ENCODE results near the gene IQGAP3.

The IQGAP3 gene

DNA sequence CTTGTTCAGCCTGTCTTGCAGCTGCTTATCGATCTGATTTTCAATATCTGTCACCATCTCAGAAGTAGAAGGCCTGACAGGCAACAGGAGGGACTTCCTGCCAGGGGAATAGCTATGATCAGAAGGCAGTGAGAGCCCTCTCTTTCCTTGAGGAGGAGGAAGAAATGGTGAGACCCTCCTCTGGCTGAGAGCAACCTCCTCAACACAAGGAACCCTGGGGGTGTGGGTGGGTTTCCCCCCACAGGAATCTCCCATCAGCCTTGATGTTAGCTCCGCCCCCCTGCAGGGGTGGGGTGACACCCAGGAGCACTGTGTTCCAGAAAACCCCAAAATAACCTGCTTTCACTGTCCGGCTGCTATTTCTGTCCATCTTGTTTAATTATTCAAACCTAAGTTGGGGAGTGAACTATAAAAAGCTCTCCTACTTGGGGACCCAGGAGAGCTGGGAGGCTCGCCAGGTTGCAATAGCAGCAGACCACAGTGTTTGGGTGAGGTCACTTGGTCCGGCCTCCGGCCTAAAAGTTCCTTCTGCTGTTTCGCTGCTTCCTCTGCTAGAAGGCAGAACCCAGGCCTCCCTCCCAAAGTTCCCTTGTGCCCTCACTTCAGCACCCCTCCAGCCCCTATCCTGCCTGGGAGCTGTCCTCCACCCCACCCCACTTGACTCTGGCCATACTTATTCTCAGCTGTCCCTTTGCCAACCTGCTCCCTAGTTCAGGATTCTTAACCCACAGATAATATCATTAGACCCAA is 64.0 kb downstream of the IQGAP3 start:
- DNase-seq, result no peak

DNA sequence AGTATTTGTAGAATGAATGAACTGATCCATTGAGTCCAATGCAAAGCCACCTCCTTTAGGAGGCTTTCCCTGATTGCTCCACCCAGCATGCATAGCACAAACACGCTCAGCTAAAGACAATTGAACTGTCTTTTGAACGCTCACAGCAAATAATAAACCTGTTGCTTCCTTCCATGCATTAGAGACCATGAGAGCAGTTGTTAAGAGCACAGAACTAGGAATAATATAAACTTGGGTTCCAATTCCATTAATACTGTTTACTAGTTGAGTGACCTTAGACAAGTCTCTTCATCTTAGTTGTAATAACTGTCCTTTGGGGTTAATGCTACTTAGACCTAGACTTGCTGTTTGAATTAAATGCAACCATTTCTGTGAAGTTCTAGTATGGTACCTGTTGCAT is 65.9 kb downstream of the IQGAP3 start:
- no peak for DNase-seq

DNA sequence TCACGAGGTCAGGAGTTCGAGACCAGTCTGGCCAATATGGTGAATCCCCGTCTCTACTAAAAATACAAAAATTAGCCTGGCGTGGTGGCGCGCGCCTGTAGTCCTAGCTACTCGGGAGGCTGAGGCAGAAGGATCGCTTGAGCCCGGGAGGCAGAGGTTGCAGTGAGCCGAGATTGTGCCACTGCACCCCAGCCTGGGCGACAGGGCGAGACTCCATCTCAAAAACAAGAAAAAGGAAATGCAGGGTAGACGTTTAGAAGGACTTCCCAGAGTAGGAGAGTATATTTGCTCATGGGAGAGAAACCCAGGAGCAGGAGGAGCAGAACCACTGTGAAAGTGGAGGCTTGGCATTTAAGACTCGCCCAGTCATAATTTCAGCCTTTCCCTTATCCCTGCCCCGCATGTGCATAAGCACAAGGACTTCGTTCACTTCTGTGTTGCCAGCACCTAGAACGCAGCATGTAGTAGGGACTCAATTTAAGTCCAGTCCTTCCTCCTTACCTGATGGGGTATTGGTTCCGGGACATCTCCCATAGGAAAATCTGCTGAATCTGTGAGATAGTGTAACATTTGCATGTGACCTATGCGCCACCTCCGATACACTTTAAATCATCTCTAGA is 66.6 kb downstream of the IQGAP3 start:
- no peak for DNase-seq

DNA sequence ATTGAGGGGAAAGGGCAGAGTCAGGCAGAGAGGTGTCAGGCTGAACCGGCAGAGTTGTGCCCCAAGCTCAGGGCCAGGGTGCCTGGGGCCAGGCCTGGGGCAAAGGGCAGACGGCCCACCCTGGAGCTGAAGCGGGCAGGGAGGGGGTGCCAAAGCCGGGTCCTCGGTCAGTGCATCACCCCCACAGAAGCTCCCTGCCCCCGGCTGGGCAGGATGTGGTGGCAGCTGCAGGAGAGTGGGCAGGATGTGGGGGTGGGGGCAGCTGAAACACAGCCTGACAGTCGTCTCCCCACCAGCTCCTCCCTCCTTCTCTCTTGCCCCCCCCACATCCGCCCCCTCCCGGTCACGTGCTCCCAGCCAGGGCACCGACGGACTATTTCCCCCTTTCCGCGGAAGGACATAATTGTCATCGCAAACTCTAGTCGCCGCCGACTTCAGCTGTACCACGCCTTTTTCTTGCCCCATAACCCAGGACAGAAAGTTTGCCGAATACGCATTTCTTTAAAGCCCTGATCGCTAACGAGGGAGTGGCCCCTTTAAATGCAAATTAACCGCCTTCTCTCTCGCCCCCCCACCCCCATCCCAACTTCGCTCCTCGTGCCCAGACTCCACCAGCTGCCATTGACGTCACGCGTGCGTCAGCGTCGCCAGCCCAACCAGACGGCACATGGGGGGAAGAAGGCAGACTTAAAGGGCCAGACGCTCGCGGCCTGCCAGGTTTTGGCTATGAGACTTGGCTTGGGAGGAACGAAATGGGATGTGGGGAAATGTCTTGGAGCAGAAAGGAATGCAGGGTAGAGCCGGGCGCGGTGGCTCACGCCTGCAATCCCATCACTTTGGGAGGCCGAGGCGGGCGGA is 67.3 kb downstream of the IQGAP3 start:
- DNase-seq, result peak; percentile 83

DNA sequence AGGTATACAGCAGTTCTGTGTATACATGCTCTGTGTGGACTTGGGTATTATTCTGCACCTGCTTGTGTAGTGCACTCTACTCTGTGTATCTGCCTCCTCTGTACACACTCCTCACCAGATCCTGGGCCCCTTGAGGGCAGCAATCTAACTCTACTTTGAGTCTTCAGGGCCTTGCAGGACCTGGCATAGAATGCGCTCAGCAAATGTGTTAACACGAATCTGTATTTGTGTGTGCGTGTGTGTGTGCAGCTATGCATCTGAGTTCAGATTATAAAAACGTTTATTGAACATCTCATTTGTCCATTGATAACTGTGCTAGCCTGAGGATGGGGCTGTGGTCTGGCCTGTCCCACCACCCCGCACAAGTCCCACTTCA is 67.9 kb downstream of the IQGAP3 start:
- DNase-seq, result peak; percentile 89

DNA sequence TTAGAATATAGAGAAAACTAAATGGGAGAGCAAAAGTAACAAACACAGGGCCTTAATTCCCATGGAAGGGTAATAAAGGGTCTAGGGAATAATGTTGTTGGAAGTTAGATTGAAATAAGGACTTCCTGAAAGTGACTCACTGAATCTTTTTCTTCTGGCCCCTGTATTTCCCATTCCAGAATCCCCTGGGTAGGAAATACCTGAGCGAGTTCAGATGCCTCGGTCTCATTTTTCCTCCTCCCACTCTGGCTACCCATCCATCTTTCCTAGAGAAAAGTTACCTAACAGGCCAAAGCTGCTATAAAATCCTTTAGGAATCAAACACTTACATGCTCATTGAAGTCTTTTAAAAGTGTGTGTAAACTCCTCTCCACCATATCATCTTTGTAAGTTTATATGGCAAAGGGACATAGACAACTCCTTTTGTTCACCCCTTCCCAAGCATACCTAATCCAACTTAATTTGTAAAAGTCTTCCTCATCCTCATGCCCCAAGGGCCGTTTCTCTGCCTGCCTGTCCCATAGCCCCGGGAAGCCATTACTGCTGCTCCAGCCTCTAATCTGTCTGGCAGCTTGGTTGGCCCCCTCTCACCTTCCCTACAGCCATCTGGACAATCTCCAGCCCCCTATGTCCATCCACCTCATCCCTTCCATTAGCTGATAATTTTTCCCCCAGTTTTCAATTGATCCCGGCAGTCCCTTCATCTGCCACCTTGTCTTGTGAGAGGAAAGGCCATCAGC is 68.5 kb downstream of the IQGAP3 start:
- DNase-seq, result no peak

DNA sequence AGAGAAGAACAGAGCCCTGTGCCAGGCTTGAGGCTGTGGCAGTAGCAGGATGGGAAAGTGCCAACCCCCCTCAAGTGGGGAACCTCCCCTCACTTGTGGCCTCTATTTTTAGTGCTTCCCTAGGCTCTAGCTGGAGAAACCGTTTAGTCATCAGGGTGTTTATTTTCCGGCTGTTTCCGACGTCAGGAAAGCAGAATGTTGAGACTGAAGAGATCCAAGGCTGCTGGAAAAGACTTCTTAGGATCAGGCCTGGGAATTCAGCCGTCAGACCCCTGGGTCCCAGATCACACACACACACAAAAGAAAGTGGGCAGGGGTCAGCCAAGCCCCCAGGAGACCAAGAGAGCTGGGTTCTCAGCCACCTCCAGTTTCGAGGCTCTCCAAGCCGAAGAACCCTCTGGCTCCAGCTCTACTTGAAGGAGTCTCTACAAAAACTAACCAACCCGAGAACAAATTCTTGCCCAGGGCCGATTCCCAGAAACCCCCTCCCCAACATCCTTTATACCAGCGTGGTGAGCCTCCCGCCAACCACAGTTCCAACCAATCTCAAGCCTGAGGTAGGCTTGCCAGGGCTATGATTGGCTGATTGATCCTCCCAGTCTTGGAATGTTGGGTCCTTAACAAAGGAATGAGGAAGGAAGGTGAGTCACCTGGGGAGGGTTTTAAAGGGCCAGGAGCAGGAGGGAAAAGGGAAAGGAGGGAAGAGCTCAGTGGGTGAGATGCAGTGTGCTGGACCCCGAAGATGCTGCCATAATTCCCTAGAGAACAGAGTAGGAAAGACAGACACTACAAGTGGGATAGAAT is 69.3 kb downstream of the IQGAP3 start:
- no peak for DNase-seq

DNA sequence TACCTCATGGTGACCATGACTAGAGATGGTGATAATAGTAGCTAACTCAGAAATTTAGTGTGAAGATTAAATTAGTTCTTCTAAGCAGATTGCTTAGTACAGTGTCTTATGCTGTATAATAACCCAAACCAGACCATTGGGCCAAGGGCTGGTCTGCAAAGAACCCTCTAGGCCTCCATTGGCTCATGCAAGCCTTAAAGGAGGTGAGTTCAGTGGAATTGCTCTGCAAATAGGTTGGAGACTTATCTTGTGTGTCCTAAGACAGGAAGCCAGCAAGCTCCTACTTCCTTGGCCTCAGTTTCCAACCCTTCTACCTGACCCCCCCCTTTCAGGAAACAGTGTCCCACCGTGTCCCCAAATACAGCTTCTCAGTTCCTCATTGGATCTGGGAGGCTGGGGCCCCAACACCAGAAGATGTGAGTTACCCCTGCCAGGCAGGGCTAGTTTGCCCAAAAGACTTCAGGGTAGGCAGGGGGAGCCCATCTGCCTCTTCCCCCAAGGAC is 69.9 kb downstream of the IQGAP3 start:
- DNase-seq, result no peak

DNA sequence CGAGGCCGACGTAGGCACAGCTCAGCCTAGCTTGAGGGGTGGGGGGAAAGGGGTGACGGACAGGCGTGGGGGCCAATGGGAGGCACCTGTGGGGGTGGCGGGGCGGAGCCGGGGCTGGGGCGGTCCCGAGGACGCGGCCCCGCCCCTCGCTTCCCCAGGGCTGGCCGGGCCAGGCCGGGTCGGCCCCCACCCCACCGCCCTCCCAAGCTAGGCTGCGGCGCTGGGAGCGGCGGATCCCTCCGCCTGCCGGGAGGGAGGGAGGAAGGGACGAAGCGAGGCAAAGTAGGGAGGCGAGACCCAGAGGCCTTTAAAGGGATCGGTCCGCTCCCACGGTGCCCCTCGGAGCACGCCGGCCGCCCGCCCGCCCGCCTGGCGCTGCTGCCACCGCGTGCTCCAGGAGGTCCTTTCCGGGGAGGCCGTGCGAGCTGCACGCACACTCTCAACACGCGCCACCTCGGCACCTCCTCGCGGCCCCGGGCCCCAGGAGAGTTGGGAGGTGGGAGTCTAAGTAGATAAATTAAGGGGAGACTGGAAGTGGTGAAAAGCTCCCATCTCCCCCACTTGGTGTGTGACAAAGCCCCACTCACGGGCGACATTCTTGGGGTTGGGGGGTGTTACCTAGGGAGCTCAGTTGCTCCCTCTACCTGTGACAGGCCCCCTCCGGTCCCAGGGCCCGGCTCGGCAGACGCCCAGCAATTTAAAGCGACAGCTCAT is 71.4 kb downstream of the IQGAP3 start:
- peak; percentile 59 for DNase-seq

DNA sequence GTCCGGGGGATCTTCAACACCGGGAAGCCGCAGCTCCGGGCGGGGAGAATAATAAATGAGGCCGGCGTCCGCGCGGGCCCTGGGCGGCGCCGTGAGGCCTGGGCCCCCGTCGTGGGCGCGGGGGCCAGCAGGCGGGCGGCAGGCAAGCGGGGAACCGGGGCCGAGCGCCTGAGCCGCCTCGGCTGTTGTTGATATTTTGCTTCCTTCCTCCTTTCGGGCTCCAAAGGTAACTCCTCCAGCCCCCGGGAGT is 71.9 kb downstream of the IQGAP3 start, which contains the start of gene MEF2D:
TSS of gene MEF2D (minus strand) at position 233 of the 250 bp plus-strand sequence. CDS start 17,483 bp downstream, outside the sequence.
- no peak for DNase-seq

DNA sequence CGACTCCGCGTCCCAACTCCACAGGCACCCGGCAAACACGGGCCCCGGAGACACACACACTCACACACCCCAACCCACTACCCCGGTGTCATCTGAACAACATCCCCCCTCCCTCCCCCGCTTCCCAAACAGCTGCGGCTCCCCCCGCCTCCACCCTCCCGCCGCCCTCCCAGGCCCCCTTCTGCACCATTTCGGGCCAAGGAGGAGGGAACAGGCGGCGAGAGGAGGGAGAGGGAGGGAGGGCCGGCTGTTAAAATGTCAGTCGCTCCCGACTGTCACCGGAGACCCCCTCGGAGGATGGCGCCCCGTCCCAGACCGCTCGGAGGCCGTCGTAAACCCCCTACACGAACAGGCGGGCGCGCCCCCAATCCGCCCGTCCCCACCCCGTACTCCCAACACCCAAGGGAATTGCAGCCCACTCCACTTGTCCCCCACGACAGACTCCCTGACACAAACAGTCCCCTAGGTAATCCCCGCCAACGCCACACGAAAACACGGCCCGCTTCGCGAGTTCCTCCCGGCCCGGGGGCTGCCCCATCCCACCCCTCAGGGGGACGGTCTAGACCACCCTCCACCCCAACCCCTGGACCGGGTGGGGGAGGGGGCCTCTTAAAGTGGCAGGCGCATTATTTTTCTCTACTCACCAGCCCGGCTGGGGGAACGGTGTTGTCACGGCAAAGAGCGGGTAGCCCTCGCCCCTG is 72.4 kb downstream of the IQGAP3 start:
- no peak for DNase-seq

DNA sequence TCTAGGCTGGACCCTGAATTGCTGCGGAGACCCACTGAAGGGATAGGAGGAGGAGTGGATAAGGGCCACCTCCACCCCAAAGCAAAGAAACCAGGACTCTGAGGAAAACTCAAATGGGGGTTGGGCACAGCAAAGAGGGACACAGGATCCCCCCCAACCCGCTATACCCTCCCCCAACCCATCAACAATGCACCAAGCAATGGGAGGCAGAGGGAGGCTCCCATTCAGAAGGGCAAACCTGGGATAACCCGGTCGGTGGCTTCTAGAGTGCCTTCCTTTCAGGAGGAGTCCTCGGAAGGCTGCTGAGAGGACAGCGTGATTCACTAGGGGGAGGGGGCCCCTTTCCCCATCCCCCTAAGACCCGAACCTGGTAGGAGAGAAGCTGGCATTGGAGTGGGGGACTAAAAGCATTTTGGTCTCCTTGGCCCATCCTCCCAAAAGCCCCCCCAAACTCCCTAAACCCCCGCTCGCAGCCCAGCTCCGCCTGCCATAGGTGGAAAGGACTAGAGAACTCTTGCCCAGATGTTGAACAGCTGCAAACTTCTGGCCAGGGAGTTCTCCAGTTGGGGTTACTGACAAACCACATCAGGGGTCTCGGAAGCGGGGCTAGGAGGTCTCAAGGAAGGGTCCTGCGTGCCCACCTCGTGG is 73.0 kb downstream of the IQGAP3 start:
- DNase-seq, result no peak

DNA sequence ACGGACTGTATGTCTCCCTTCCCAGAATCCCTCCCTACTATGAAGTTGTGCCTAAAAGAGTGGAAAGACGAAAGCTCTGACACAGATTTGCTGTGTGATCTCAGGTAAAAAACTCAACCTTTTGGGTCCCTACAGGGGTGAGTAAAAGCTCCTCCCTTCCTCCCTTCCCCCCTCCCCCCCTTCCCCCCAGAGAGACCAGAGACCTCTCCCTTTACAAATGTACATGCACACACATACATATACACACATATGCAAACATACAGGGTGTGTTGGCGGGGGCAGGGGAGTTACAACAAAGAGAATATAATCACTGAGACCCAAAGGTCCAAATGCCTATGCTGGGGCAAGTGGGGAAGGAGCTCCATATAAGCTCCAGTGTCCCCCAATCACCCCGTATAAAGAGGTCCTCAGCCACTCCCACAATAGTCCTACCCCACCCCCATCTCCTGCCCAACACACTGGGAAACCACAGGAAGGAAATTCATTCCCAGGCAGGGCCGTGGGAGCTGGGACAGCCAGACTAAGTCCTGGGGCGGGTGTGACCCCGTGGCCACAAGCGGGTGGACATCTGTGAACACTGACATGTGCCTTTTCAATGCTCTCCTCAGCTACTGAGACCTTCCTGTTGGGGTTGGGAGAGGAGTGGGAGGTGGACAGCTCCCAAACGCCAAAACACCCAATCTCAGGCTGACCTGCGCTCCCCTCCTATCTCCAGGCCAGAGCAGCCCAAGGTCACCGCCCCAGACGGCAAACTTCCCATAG is 73.8 kb downstream of the IQGAP3 start:
- DNase-seq, result no peak

DNA sequence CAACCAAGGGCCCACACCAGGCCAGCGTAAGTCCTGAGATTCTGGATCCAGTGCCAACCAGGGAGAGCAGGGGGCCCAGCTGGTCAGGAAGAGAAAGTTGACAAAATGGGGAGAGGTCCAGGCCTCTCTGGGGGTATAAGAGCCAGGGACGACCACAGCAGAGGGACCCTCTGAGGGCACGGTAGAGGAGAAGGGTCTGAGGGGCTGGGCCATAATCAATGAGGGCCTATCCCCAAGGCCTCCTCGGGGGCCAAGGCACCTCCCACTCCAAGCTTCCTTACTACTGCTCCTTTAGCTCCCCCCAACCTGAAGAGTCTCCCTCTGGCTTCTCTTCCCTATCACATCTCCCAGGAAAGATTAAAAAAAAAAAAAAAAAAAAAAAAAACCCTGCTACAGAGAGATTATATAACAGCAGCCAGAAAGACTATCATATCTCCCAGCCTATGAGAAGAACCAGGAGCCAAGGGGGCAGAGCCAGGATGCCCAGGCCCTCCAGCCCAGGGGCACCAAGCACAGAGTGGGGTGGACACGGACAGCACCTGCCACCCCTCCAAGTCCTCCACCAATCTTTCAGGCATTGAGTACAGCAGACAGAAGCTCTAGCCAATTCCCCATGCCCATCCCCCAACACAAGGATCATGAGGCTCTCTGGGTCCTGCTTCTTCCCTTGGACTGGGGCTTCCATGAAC is 74.5 kb downstream of the IQGAP3 start:
- no peak for DNase-seq

DNA sequence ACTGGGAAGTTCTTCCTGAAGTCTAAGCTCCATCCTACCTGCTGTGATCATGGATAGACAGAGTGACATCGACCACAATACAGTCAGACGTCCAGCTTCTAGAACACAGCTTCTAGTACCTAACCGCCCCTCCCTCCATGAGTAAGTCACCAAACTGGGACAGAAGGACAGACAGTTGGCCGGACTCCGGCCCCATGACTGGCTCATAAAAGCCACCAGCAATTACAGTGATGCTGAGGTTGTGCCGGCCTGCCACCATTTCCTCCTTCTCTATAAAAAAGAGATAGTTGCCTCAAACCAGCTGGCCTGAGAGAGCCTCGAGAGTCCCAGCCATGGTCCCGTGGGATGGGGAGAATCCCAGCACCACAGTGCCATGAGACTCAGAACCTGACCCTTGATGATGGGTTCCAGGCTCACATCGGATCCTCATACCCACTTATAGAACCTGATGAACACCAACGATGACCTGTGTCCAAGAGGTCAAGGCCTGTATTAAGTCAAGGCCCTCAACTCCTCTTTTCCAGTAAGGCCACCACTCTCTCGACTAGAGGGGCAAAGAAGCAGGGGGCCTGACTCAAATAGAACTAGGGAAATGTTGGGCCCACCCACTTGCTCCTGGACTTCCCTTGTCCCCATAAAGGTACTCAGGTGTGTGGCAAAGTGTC is 75.2 kb downstream of the IQGAP3 start:
- no peak for DNase-seq

DNA sequence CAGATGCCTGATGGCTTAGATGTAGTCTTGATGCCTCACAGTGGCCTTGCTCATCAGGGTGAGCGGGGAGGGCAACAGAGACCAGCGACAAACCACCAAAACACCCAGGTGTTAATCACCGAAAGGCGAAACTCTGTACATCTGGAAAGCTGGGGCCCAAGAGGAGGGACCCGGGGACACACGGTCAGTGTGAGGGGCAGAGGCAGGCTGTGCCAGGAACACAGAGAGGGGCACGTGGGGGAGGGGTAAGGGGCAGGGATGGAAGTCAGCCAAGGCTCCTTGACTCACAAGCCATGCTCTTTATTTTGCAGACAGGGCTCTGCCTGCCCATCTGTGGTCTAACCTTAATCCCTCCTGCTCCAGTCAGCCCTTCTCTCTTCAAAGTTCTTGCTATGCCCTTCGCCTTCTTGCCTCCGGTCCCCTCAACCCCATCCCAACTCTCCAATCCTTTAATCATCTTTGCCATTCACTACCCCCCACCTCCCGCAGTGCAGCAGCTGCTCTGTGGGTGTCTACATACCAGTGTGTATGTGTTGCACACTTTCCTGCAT is 76.1 kb downstream of the IQGAP3 start:
- no peak for DNase-seq

DNA sequence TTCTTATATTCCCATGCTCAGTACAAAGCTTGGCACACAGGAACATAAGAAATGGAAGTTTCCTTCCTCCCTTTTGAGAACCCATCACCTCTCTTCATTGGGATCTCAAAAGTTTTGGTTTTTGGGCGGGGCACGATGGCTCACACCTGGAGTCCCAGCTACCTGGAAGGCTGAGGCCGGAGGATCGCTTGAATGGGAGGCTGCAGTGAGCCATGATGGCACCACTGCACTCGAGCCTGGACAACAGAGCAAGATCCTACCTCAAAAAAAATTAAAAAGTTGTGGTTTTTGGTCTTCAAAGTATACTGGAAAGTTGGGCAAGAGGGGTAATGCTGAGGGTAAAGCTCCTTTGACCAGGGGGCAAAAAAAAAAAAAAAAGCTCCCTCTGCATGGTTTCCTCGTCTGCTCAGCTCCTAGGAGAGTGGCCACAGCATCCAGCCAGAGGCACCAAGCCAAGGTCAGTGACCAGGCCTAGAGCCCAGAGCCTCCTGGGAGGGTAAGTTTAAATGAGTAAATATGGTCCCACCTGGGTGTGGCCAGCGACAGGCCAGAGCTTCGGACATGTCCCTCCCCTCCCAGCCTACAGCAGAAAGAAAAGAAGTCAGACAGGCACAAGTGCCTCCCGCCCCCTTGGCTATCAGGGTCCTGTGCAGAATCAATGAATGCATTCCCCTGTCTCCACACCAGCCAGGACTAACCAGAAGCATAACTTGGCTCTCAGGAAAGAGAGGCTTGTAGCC is 76.8 kb downstream of the IQGAP3 start:
- no peak for DNase-seq
